ENCODE results near the gene CNNM2. TPM values are rescaled to one million over a fixed set of nuclear protein-coding genes. Genes with fewer than 3 reads are reported as not detected.
"Not testable (repeated sequence)": the region's sequence is repeated elsewhere in the genome, so short reads cannot be mapped to it uniquely, and the experiment has no call there.

Gene CNNM2
- total RNA-seq, 2 experiments from 2014 or later = 4.2 to 4.5 TPM

DNA sequence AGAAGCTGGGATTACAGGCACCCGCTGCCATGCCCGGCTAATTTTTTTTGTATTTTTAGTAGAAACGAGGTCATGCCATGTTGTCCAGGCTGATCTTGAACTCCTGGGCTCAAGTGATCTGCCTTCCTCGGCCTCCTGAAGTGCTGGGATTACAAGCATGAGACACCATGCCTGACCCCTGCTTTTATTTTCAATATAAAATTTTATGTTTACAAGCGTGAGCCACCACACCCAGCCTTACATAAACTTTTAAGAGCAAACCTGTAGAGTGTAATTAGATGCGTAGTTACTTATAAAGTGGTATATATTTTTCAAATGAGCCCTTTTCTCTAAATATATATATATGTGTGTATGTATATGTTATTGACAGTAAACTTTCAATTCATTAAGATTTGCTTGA is 8.7 kb downstream of the CNNM2 start:
- Mint-ChIP-seq H3K36me3 (ENCODE audit: low read depth) (peaks cover 6% of the 10 kb centered on the region), H3K4me3 (no peak overlapping the region), H3K27me3 (no peaks in the 10 kb centered on the region), H3K4me1 (peaks cover 29% of the 10 kb centered on the region), H3K9me3 (ENCODE audit: low read depth) (no peaks in the 10 kb centered on the region), H3K27ac (no peak overlapping the region)
- CTCF ChIA-PET = interaction anchor here (1.3 kb wide), 1 partner anchor 24 kb away, joined by 3 read pairs; no protein-coding TSS in a partner anchor
- no peak for DNase-seq
- intact Hi-C loops (cut with DNase I, micrococcal nuclease) = no loop called here
- POLR2A ChIA-PET = no interaction called here
- ATAC-seq = no peak

DNA sequence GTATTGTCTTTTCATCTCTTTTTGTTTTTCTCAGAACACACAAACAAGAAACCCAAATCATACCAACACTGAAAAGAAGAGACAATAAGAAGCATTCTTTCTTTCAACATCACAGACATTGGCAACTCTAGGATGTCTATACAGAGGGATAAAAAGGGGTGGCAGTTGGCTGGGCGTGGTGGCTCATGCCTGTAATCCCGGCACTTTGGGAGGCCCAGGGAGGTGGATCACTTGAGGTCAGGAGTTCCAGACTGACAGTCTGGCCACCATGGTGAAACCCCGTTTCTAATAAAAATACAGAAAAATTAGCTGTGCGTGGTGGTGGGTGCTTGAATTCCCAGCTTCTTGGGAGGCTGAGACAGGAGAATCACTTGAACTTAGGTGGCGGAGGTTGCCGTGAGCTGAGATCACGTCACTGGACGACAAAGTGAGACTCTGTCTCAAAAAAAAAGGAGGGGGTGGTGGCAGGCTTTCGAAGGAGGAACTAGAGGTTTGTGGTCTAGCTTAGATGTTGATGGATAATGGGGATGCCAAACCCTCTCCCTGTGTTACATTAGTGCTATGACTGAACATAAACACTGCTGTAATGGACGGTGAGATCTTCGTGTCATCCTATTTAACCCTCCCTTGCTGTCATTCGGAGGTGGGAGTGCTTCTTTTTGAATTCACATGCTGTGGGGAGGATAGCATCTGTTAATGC is 9.4 kb downstream of the CNNM2 start:
- CTCF ChIA-PET = no interaction called here
- no peaks in the 10 kb centered on the region for H3K9me3 Mint-ChIP-seq (ENCODE audit: low read depth)
- DNase-seq (peak; percentile 25), ATAC-seq (peak; percentile 73)
- intact Hi-C loops (cut with DNase I, micrococcal nuclease) = no loop called here
- no peaks in the 10 kb centered on the region for H3K27me3 Mint-ChIP-seq
- H3K27ac Mint-ChIP-seq = no peak overlapping the region
- no peak overlapping the region for H3K4me3 Mint-ChIP-seq
- H3K36me3 Mint-ChIP-seq (ENCODE audit: low read depth) = peaks cover 8% of the 10 kb centered on the region
- POLR2A ChIA-PET = no interaction called here
- H3K4me1 Mint-ChIP-seq = peaks cover 23% of the 10 kb centered on the region

DNA sequence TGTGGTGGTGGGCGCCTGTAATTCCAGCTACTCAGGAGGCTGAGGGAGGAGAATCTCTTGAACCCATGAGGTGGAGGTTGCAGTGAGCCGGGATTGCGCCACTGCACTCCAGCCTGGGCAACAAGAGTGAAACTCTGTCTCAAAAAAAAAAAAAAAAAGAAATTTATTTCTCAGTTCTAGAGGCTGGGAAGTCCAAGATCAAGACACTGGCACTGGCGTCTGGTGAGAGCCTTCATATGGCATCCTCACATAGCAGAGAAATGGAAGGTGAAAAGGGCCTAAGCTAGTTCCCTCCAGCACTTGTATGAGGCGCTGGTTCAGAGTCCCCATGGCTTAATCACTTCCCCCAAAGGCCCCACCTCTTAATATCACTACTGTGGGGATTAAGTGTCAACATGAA is 10.3 kb downstream of the CNNM2 start:
- POLR2A ChIA-PET = interaction anchor here (0.6 kb wide), 1 partner anchor 10 kb away, joined by 3 read pairs; the partner anchor contains the start of gene CNNM2
- CTCF ChIA-PET; H3K9me3 Mint-ChIP-seq (ENCODE audit: low read depth); H3K36me3 Mint-ChIP-seq (ENCODE audit: low read depth); H3K4me3 Mint-ChIP-seq; ATAC-seq; intact Hi-C loops (cut with DNase I, micrococcal nuclease); H3K27me3 Mint-ChIP-seq; H3K27ac Mint-ChIP-seq; DNase-seq: not testable (repeated sequence)
- peaks cover 15% of the 10 kb centered on the region for H3K4me1 Mint-ChIP-seq

- POLR2A ChIA-PET = no interaction called here
- Mint-ChIP-seq H3K4me1 (peaks cover 9% of the 10 kb centered on the region), H3K4me3 (no peak overlapping the region), H3K27me3 (no peaks in the 10 kb centered on the region), H3K27ac (no peak overlapping the region), H3K36me3 (ENCODE audit: low read depth) (peaks cover 8% of the 10 kb centered on the region), H3K9me3 (ENCODE audit: low read depth) (no peaks in the 10 kb centered on the region)
- no peak for ATAC-seq
- DNase-seq = no peak
- intact Hi-C loops (cut with DNase I, micrococcal nuclease) = no loop called here
- CTCF ChIA-PET = interaction anchor here (1.2 kb wide), 1 partner anchor 29 kb away, joined by 3 read pairs; no protein-coding TSS in a partner anchor
Measured at GRCh38 chr10:102930720-102931119, 12.6 kb downstream of the CNNM2 start.

GRCh38 chr10:102931643-102932042 is 13.5 kb downstream of the CNNM2 start:
- ATAC-seq (no peak), DNase-seq (no peak)
- ChIA-PET CTCF (no interaction called here), POLR2A (no interaction called here)
- Mint-ChIP-seq H3K36me3 (ENCODE audit: low read depth) (peaks cover 8% of the 10 kb centered on the region), H3K27ac (no peak overlapping the region), H3K4me3 (no peak overlapping the region), H3K9me3 (ENCODE audit: low read depth) (no peaks in the 10 kb centered on the region), H3K27me3 (no peaks in the 10 kb centered on the region), H3K4me1 (peaks cover 19% of the 10 kb centered on the region)
- intact Hi-C loops (cut with DNase I, micrococcal nuclease) = no loop called here

GRCh38 chr10:102935505-102935904 is 17.4 kb downstream of the CNNM2 start:
- H3K36me3 Mint-ChIP-seq (ENCODE audit: low read depth) = peaks cover 6% of the 10 kb centered on the region
- CTCF ChIA-PET = interaction anchor here (0.6 kb wide), 1 partner anchor 11 kb away, joined by 3 read pairs; no protein-coding TSS in a partner anchor
- no peaks in the 10 kb centered on the region for H3K27me3 Mint-ChIP-seq
- DNase-seq = peak; percentile 16
- peak; percentile 41 for ATAC-seq
- peaks cover 17% of the 10 kb centered on the region for H3K4me1 Mint-ChIP-seq
- intact Hi-C loops (cut with DNase I, micrococcal nuclease) = no loop called here
- H3K4me3 Mint-ChIP-seq = no peak overlapping the region
- POLR2A ChIA-PET = no interaction called here
- H3K9me3 Mint-ChIP-seq (ENCODE audit: low read depth) = no peaks in the 10 kb centered on the region
- H3K27ac Mint-ChIP-seq = peak overlapping the region; percentile 71

DNA sequence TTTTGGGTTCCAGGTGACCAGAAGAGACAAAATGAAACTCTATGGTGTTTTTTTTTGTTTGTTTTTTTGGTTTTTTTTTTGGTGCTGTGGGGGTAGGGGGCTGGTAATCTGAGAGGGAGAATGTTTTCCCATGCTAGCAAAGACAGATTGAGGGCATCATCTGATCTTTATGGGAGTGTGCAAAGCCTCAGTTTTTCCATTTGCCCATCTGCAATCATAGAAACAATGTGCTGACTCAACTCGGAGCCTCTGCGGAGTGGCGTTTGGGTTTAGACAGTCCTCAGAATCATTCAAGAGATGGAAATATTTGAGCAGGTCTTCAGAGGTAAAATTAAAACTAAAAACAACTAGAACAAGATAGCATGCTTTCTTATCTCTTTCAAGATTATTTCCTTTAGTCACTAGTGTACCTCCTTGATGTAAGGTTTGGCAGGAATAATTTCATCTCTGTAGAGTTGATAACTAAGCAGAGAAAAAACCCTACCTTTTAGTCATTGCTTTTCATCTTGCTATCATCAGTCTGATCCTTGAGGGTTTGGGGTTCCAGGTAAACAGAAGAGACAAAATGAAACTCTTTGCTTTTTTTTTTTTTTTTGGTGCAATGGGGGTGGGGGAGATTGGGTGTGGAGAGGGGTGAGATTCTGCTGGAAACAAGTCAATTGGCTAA is 18.0 kb downstream of the CNNM2 start:
- Mint-ChIP-seq H3K9me3 (ENCODE audit: low read depth) (no peaks in the 10 kb centered on the region), H3K4me3 (no peak overlapping the region), H3K4me1 (peaks cover 17% of the 10 kb centered on the region), H3K27me3 (no peaks in the 10 kb centered on the region), H3K36me3 (ENCODE audit: low read depth) (peaks cover 5% of the 10 kb centered on the region), H3K27ac (peak overlapping the region; percentile 71)
- ATAC-seq = peak; percentile 82
- CTCF ChIA-PET = no interaction called here
- peak; percentile 61 for DNase-seq
- POLR2A ChIA-PET = no interaction called here
- intact Hi-C loops (cut with DNase I, micrococcal nuclease) = loop anchor here in 1 of 2 experiments (1.0 kb wide), 1 partner anchor 18 kb away; the partner anchor contains the start of gene CNNM2

- no peak for ATAC-seq
- intact Hi-C loops (cut with DNase I, micrococcal nuclease) = no loop called here
Measured at GRCh38 chr10:102941401-102941800, 23.3 kb downstream of the CNNM2 start.

GRCh38 chr10:102945449-102945848 is 27.4 kb downstream of the CNNM2 start:
- Mint-ChIP-seq H3K4me1 (no peaks in the 10 kb centered on the region), H3K9me3 (ENCODE audit: low read depth) (no peaks in the 10 kb centered on the region), H3K27ac (no peak overlapping the region), H3K27me3 (no peaks in the 10 kb centered on the region), H3K4me3 (no peak overlapping the region), H3K36me3 (ENCODE audit: low read depth) (no peaks in the 10 kb centered on the region)
- ChIA-PET POLR2A (no interaction called here), CTCF (interaction anchor here (1.2 to 1.6 kb wide), 2 partner anchors 14 to 32 kb away, joined by 4 to 5 read pairs; no protein-coding TSS in a partner anchor)
- ATAC-seq (no peak), DNase-seq (no peak)
- intact Hi-C loops (cut with DNase I, micrococcal nuclease) = no loop called here

More at GRCh38 chr10:102941401-102941800, 23.3 kb downstream of the CNNM2 start:
- peaks cover 9% of the 10 kb centered on the region for H3K4me1 Mint-ChIP-seq
- H3K36me3 Mint-ChIP-seq (ENCODE audit: low read depth) = peaks cover 2% of the 10 kb centered on the region
- no peak for DNase-seq
- H3K9me3 Mint-ChIP-seq (ENCODE audit: low read depth) = no peaks in the 10 kb centered on the region
- POLR2A ChIA-PET = no interaction called here
- H3K27ac Mint-ChIP-seq = no peak overlapping the region
- no peaks in the 10 kb centered on the region for H3K27me3 Mint-ChIP-seq
- CTCF ChIA-PET = interaction anchor here (0.8 kb wide), 1 partner anchor 105 kb away, joined by 3 read pairs; no protein-coding TSS in a partner anchor
- H3K4me3 Mint-ChIP-seq = no peak overlapping the region

GRCh38 chr10:102945962-102946361 is 27.9 kb downstream of the CNNM2 start:
- Mint-ChIP-seq H3K36me3 (ENCODE audit: low read depth) (no peaks in the 10 kb centered on the region), H3K4me1 (no peaks in the 10 kb centered on the region), H3K27me3 (no peaks in the 10 kb centered on the region), H3K4me3 (no peak overlapping the region), H3K27ac (no peak overlapping the region), H3K9me3 (ENCODE audit: low read depth) (no peaks in the 10 kb centered on the region)
- ATAC-seq (no peak), DNase-seq (no peak)
- CTCF ChIA-PET = interaction anchor here (0.6 to 1.6 kb wide), 2 partner anchors 11 to 32 kb away, joined by 4 read pairs; no protein-coding TSS in a partner anchor
- intact Hi-C loops (cut with DNase I, micrococcal nuclease) = no loop called here
- POLR2A ChIA-PET = no interaction called here

- H3K4me1 Mint-ChIP-seq = no peaks in the 10 kb centered on the region
- no peaks in the 10 kb centered on the region for H3K36me3 Mint-ChIP-seq (ENCODE audit: low read depth)
- POLR2A ChIA-PET = no interaction called here
Measured at GRCh38 chr10:102946992-102947391, 28.9 kb downstream of the CNNM2 start.

DNA sequence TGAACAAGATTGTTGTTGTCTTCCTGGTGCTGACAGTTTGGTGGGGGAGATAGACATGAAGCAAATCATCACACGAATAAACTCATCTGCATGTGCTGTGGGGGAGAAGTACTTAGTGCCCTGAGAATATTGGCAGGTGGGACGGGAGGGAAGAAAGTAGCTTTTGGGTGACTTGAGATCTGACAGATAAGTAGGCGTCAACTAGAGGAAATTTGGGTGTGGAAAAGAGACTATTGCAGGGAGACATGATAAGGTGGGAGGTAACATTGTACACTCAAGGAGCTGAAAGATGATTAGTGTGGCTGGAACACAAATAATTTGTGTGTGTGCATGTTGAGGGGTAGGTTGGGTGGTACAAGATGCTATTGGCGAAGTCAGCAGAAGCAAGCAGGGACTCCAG is 30.1 kb downstream of the CNNM2 start:
- ChIA-PET POLR2A (no interaction called here), CTCF (no interaction called here)
- Mint-ChIP-seq H3K4me3 (no peak overlapping the region), H3K9me3 (ENCODE audit: low read depth) (no peaks in the 10 kb centered on the region), H3K27ac (no peak overlapping the region), H3K27me3 (no peaks in the 10 kb centered on the region), H3K36me3 (ENCODE audit: low read depth) (no peaks in the 10 kb centered on the region), H3K4me1 (no peaks in the 10 kb centered on the region)
- intact Hi-C loops (cut with DNase I, micrococcal nuclease) = no loop called here
- ATAC-seq = no peak
- no peak for DNase-seq

More at GRCh38 chr10:102946992-102947391, 28.9 kb downstream of the CNNM2 start:
- no peak for ATAC-seq
- Mint-ChIP-seq H3K27me3 (no peaks in the 10 kb centered on the region), H3K27ac (no peak overlapping the region), H3K9me3 (ENCODE audit: low read depth) (no peaks in the 10 kb centered on the region), H3K4me3 (no peak overlapping the region)
- CTCF ChIA-PET = interaction anchor here (1.6 kb wide), 1 partner anchor 33 kb away, joined by 4 read pairs; no protein-coding TSS in a partner anchor
- intact Hi-C loops (cut with DNase I, micrococcal nuclease) = no loop called here
- DNase-seq = no peak

Measured in activated CD4-positive, alpha-beta T cell treated with anti-CD3 and anti-CD28 coated beads for 36 hours (primary cell).